CD4-positive, alpha-beta T cell treated with Interleukin-4 for 4 hours (primary cell): ENCODE data around the gene ESYT2.

Experiments used
- DNase-seq: peaks from one replicate; pipeline ENCODE4 v3.0.0-alpha.2; 2020

Gene ESYT2

GRCh38 chr7:158802535-158803366 lies 26.6 kb downstream of the ESYT2 start:
- no peak for DNase-seq

GRCh38 chr7:158798741-158799140 lies 30.6 kb downstream of the ESYT2 start:
- no peak for DNase-seq

- DNase-seq = no peak
These were observed 32.6 kb downstream of the ESYT2 start for GRCh38 chr7:158796667-158797066.

- no peak for DNase-seq
These were observed 34.0 kb downstream of the ESYT2 start for GRCh38 chr7:158795272-158795671.

GRCh38 chr7:158791107-158791506 lies 38.2 kb downstream of the ESYT2 start:
- no peak for DNase-seq

GRCh38 chr7:158789842-158790241 lies 39.5 kb downstream of the ESYT2 start:
- no peak for DNase-seq

- DNase-seq = no peak
These were observed 42.4 kb downstream of the ESYT2 start for GRCh38 chr7:158786898-158787297.

GRCh38 chr7:158784270-158784669 lies 45.0 kb downstream of the ESYT2 start:
- DNase-seq = no peak

- DNase-seq = no peak
These were observed 45.7 kb downstream of the ESYT2 start for GRCh38 chr7:158783595-158783994.

GRCh38 chr7:158782761-158783401 lies 46.4 kb downstream of the ESYT2 start:
- DNase-seq = no peak

- DNase-seq = no peak
These were observed 47.2 kb downstream of the ESYT2 start for GRCh38 chr7:158781974-158782664.

GRCh38 chr7:158781217-158781973 lies 47.9 kb downstream of the ESYT2 start:
- no peak for DNase-seq

- DNase-seq = peak; percentile 28
These were observed 50.0 kb downstream of the ESYT2 start for GRCh38 chr7:158779061-158780000.

GRCh38 chr7:158778471-158778870 lies 50.8 kb downstream of the ESYT2 start:
- DNase-seq = no peak

- DNase-seq = no peak
These were observed 51.5 kb downstream of the ESYT2 start for GRCh38 chr7:158777793-158778192.

- no peak for DNase-seq
These were observed 52.8 kb downstream of the ESYT2 start for GRCh38 chr7:158776474-158776873.

GRCh38 chr7:158774952-158775351 lies 54.4 kb downstream of the ESYT2 start:
- no peak for DNase-seq

- DNase-seq = no peak
These were observed 56.4 kb downstream of the ESYT2 start for GRCh38 chr7:158772916-158773315.

- no peak for DNase-seq
These were observed 58.0 kb downstream of the ESYT2 start for GRCh38 chr7:158771213-158771834.

- no peak for DNase-seq
These were observed 61.6 kb downstream of the ESYT2 start for GRCh38 chr7:158767707-158768106.

GRCh38 chr7:158766570-158767281 lies 62.6 kb downstream of the ESYT2 start:
- DNase-seq = no peak
